Measurements from ENCODE around the gene COL27A1.

COL27A1 gene

DNA sequence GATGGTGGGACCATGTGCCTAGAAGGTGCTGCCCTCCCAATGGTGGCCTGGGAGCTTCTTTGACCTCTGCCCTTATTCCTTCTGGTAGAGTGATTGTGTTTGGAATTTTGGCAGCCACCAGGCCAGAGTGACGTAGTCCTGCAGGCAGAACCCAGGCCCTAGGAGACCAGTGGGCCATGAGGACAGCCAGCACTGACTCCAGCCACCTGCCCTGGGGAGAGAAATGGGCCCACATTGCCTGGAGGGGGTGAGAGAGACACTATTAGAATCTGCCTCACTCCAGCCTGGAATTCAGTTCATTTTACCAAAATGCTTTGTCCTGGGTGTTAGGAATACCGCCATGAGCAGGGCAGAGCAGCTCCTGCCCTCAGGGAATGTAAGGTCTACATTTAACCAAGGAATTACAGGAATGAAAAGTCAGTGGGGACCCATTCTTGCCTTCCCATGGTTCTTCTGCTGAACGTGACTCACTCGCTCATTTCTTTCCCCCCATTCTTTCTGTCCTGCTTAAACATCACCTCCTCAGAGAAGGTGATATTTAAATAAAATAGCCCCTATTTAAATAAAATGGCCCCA lies 5.5 kb upstream of the COL27A1 start:
- DNase-seq = peak; percentile 54

DNA sequence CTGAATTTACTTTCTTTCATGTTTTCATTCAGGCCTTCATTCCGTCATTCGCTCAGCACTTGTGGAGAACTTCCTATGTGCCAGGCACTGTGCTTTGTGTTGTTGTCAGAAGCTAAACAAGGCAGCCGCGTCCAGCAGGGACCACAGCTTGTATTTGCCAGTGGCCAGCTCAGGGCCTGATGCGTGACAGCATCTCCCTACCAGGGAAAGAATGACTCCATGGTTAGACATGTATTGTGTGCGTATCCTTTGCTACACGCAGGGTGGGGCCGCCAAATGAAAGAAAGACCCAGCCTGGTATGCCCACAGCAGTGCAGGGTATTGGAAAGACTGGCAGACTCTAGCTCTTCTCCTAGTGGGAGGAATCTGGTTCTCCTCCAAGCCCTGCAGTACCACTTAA lies 4.7 kb upstream of the COL27A1 start:
- peak; percentile 51 for DNase-seq

DNA sequence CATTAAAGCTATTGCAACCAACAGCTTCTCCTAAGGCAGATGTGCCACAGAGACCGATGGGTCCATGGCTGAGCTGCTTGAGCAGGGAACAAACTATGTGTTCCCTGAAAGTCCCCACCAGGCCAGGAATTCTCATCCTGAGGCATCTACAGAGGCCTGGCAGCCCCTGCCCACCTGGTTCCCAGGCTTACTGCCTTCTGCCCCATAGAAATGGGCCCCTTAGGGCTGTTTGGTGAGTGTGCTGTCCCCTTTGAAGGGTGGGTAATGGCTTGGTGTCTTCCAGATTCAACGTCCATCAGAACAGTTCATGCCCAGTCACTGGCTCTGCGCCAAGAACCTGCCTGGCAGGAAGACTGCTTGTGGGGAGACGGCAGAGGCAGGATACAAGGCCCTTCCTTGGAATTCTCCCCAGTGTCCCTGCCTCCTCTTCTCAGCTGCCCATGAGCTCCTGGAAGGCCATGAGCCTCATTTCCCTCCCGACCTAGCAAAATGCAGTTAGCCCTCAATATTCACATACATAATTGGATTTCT lies 3.8 kb upstream of the COL27A1 start:
- DNase-seq = no peak

DNA sequence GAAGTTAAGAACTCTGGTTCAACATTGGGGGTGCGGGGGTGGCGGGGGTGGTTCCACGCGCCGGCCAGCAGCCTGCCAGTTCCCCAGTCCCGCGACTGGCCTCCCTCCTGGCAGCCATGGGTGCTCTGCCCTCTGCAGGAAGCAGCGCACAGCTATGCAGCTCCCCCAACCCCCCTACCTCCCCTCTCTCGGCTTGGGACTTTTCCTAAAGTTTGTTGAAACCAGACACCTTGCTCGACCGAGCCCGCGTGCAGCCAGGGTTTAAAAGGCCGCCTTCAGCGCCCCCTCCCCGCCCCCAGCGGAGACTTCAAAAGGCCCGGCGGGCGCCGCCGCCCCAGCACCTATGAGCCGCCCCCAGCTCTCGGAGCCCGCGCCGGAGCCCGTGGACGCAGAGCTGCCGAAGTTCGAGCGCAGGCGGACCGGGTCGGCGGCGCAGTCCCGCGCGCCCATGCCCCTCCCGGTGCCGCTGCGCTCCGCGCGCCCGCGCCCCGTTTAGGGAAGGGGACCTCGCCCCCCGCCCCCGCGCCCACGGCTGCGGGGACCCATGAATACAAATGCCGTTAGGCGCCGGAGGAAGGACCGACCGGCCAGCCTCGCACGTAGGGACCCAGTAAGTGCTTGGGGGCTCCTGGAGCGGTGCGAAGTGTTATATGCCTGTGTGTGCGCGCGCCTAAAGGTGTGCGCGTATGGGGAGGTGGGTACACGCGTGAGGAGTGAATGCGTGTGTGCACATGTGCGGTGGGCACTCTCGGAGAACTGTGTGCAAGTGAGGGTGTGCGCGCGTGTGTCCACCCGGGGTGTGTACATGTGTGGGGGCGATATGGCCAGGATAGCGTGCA lies 1.4 kb upstream of the COL27A1 start:
- peak; percentile 42 for DNase-seq

DNA sequence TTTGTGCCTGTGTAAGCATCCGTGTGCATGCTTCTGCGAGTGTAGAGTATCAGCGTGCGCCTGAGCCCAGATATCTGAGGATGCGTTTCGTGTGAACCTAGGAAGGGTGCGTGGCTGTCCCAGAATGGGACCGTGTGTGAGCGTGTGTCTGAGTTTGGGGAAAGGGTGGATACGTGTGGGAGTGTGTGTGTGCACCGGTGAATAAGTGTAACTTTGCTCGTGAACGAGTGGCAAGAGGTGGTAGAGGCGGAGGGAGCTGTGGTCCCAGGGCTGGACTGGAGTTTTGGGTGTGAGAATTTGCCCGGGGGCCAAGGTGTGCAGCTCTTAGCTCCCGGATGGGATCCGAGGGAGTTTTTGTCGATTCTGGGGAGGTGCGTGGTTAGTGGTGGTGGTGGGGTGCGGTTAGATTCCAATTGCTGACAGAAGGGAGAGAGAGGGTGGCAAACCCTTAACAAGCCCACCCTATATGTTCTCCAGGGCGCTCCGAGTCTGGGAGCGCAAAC lies 686 bp upstream of the COL27A1 start:
- no peak for DNase-seq

DNA sequence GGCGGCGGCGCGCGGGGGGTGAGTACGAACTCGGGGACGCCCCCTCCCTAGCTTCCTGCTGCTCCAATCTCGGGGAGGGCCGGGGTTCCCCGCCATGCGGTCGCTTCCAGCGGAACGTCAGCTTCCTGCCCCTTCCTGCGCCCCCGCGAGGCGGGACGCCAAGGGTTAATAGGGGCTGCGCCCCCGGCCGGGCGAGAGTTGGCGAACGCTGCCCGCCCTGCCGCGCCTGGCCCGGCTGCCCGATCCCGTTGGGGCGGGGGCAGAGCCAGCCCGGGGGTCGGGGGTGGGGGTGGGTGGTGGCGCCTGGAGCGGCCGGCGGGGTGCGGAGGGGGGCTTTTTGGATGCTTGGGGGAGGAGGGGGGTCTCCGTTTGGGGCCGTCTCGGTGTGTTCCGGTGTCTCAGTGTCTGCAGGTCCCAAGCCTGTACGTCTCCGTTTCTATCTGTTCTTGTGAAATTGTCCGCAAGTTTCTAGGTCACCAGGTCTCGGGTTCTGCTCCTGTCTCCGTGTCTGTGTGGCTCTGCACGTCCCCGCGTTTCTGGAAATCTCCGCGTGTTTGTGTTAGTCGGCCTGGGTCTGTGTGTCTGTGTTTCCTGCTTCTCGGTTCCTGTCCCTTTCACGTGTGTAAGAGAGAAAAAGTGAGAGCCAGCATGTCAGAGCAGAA lies 789 bp downstream of the COL27A1 start:
- no peak for DNase-seq

DNA sequence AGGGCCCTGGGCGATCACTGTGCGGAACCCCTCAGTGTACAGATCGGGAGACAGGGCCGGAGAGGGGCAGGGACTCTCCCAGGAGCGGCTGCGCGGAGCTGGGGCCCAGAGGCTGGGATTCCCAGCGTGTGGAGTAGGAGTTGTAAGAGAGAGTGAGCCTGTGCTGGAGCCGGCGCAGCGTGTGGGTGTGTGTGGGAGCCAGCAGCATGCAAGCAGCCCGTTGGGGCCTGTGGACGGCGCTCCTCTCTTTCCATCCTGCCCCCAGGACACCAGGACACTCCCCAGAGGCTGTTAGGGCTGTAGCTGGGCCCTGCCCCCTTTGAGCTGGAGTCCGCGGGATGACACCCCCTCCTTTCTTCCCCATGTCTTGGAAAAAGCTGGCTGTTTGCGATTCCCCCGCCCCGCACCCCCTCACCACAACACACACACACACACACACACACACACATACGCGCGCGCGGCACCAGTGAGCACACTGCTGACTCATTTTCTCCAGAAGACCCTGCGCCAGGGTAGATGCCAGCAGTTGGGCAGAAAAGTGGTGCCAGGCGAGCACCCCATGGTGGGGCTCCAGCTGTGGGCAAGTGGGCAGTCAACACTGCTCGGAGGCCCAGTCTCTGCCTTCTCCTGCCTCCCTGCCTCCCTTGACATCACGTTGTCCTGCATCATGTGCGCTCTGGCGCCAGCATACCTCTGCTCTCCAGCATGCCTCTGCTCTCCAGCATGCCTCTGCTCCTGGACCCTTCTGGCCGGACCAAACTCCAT lies 1.5 kb downstream of the COL27A1 start:
- peak; percentile 90 for DNase-seq

DNA sequence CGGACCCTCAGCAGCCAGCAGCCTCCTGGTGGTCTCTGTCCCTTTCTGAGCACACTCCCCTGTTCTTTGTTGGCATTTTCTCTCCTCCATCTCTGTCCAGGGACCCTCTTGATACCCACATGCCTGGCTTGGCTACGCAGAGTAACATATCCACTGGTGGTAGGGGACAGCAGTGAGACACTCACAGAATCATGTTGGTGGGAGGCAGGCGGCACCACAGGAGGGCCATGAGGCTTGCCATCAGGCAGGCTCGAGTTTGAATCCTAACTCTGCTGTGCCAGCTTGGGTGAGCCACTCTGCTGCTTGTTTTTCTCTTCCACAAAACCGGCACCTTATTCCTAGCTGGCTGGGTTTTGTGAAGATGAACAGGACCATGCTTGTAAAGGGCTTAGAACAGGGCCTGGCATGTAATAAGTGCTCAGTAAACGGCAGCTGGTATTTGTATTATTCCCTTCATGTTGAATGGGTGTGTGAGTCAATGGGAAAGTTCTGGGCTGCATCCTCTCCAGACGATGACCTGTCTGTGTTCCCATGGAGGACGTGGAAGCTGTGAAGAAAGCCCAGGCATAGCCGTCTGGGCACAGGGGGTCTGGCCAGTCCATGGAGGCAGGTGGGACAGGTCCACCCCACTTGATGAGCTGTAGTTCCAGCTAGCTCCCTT lies 2.3 kb downstream of the COL27A1 start:
- peak; percentile 32 for DNase-seq

DNA sequence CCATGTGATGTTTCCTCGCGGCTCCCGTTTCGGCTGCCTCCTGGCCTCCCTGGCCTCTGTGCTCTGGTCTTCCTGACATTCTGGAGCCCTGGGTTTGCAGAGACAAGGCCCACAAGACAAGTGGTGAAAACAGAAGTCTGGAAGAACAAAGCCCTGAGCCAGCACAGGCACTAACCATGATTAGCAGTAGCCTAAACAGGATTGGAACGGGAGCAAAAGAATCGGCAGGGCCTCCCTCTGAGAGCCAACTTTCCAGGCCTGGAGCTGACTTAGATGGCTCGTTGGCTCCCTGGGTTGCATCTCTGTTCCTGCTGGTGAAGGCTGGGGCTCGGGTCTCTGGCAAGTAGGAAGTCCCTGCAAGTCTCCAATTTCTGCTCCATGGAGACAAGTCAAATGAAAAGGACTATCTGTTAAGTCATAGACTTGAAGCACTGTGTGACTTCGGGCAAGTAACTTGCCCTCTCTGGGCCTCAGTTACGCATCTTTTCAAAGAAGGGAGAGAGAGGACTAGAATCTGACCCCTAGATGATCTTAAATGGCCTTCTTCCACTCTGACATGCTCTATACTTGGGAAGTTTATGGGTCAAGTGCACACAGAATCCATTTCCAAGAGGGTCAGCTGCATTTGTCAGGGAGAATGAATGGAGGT lies 3.3 kb downstream of the COL27A1 start:
- DNase-seq = no peak

DNA sequence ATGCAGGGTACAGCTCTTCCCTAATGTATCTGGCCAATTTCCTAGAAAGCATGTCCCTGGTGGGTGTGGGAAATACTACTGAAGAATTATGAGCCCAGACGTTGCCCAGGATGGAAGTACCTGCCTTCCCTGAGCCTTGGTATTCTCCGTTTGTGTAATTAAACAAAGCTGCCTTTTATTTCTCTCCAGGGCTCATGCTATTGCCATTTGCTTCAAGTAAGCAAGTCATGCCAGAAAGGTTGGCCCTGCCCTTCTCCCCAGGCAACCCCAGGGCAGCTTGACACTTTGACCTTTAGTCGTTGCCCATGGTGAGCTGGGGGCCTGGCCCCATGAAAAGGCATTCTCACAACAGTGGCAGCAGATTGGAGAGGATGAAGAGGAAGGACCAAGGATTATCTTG lies 4.4 kb downstream of the COL27A1 start:
- no peak for DNase-seq

DNA sequence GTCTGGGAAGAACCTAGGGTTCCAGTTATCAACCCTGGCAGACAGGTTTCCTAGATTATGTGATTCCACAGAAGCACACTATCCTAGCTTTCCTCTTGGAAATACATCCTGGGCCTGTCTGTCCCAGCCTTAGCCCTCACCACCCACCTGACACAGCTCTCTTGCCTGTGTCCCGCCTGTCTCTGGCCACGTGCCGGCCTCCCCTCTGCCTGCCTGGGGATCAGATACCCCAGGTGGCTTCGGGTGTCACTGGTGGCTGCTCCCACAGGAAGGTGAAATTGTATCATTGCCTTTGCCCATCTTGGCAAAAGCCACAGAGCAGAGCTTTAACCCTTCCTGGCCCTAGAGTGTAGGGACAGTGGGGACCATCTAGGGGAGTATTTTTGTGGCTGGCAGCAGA lies 6.2 kb downstream of the COL27A1 start:
- no peak for DNase-seq

DNA sequence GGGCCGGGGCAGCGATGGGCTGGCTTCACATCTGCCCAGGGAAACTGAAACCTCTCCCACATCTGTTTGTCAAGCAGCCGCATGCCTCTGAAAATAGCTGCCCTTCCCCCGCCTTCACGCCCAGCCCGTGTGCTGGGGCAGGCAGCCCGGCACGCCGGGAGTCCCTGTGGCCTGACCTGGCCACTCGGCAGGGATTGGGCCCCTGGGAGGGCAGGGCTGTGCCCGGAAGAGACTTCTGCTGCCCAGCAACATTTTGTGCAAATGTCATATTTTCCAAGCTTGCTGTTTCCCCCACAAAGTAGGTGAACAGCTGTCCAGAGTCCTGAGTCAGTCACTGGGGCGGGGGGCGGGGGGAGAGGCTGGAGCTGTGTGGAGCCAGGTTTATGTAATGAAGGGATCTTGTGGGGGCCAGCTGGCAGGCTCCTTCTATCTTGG lies 8.2 kb downstream of the COL27A1 start:
- peak; percentile 66 for DNase-seq

DNA sequence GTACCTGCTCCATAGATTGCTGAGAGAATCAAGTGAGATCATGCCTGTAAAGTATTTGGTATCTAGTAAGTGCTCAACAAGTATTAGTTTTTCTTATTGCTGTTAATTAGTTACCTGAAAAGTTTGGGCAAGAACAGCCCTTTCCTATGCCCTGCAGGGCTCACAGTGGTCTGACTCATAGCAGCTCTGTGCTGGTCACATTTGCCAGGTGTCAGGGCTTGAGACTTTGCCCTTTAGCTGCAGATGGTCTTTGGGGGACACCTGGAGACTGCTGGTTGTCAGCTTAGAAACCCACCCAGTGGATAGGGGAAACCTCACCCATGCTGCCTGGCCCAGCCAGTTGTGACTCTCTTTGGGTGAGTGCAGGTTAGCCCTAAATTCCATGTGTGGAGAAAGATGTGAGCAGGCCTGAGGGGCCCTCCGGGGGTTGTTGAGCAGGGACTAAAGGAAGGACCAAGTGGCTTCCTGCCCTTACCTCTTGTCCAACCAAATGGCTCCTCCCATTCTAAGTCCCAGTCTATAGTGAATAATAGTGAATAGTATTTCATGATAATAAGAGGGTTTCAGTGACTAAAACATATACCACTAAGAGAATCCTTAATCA lies 9.0 kb downstream of the COL27A1 start:
- no peak for DNase-seq

DNA sequence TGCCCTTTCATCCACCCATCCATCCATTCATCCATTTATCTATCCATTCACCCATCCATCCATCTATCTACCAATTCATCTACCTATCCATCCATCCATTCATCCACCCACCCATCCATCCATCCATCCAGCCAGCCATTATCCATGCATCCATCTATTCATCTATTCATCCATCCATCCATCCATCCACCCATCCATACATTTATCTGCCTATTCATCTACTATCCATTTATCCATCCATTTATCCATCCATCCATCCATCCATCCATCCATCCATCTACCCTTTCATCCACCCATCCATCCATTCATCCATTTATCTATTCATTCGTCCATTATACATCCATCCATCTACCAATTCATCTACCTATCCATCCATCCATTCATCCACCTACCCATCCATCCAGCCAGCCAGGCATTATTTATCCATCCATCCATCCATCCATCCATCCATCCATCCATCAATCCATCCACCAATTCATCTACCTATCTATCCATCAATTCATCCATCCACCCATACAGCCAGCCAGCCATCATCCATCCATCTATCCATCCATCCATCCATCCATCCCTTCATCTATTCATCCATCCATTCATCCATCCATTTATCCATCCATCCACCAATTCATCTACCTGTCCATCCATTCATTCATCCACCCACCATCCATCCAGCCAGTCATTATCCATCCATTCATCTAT lies 10.2 kb downstream of the COL27A1 start:
- no peak for DNase-seq

DNA sequence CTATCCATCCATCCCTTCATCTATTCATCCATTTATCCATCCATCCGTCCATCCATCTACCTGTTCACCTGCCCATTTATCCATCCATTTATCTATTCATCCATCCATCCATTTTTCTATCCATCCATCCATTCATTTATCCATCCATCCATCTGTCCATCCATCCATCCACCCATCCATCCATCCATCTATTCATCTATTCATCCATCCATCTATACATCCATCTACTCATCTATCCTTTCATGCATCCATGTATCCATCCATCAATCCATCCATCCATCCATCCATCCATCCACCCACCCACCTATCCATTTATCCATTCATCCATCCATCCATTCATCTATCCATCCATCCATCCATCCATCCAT lies 10.8 kb downstream of the COL27A1 start:
- DNase-seq = no peak

DNA sequence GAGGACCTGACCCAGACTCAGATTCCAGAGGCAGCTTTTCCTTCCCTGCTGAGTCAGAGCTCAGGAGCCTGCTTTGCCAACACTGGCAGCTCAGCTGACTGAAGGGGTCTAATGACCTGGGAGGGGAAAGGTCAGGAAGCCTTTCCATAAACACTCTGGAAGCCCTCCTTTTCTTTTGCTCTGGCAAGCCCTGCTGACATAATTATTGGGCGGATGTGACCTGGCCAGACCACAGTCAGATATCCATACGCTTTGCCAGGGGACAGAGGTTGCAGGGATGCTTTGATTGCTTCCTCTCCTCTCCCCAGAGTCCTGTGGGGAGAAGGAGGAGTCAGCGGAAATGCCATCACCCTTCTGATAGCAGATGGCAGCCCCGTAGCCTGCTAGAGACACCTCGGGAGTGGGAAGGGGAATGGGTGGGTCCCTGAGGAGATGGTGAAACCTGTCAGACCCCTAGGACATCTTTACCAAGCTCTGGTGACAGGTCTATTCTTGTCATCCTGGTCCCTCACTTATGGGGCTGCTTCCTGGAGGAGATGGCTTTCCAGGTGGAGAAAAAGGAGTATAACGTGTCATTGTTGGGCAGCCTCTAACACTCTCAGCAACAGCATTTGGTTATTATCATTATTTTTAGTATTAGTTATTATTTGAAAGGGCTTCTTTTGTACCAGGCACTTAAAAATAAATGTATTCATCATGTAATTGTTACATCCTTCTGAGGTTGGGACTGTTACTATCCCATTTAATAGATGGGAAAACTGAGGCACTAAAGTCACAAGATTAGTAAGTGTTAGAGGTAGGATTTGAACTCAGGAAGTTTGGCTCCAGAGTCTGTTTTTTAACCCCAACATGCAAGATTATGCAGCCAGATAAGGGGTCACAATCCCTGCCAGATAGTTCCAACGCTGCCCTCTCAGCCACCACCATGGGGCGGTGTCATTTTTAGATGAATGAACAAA lies 11.6 kb downstream of the COL27A1 start:
- DNase-seq = no peak

DNA sequence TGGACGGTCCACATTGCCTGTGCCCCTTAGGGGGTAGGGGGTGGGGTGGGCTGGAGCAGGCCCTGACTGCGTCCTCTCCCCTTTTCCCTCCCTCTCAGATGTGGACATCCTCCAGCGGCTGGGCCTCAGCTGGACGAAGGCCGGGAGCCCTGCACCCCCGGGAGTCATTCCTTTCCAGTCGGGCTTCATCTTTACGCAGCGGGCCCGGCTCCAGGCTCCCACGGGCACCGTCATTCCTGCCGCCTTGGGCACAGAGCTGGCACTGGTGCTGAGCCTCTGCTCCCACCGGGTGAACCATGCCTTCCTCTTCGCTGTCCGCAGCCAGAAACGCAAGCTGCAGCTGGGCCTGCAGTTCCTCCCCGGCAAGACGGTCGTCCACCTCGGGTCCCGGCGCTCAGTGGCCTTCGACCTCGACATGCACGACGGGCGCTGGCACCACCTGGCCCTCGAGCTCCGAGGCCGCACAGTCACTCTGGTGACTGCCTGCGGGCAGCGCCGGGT lies 12.3 kb downstream of the COL27A1 start:
- no peak for DNase-seq

DNA sequence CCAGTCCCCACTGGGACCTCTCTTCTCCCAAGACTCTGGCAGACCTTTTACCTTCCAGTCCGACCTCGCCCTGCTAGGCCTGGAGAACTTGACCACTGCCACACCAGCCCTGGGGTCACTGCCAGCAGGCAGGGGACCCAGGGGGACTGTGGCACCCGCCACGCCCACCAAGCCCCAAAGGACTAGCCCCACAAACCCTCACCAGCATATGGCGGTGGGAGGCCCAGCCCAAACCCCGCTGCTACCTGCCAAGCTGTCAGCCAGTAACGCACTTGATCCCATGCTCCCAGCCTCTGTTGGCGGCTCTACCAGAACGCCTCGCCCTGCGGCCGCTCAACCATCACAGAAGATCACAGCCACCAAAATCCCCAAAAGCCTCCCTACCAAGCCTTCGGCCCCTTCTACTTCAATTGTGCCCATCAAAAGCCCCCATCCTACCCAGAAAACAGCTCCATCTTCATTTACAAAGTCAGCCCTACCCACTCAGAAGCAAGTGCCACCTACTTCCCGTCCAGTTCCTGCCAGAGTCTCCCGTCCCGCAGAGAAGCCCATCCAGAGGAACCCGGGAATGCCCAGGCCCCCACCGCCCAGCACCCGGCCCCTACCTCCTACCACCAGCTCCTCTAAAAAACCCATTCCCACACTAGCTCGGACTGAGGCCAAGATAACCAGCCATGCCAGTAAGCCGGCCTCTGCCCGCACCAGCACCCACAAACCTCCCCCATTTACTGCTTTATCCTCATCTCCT lies 13.1 kb downstream of the COL27A1 start:
- no peak for DNase-seq

All from fibroblast of skin of scalp (primary cell).